ENCODE results near the gene GTF2I.
"Not testable (repeated sequence)": the region's sequence is repeated elsewhere in the genome, so short reads cannot be mapped to it uniquely, and the experiment has no call there.

GTF2I gene

DNA sequence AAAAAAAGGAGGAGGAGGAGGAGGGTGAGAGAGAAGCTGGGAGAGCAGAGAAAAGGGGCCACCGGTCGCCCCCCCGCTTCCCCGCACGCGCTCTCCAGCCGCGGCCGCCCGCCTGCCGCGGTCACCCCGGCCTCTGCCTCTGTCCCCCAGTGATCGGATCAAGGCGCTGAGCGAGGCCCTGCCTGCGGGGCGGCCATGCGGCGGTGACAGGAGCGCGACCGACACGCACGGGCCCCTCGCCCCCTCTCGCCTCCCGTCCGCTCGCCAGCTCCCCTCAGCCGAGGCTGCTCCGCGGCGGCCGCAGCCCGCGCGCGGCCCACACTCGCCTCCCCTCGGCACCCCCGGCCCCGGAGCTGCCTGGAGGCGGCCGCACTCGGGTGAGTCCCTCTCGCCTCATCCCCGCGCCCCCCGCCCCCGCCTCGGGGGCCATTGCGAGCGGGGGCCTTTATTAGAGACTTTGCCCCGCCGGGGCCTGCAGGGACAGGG lies at the start of gene GTF2I:
Gene GTF2I, plus strand, starts transcription at position 27 of the 486 bp plus-strand sequence. CDS start 31,411 bp downstream, outside the sequence.
- intact Hi-C loops (cut with DNase I), result loop anchor here (5.0 to 10.0 kb wide), 3 partner anchors 203 to 405 kb away; partner anchors contain the start of genes GTF2IRD1 and RFC2
- DNase-seq, result no peak

- intact Hi-C loops (cut with DNase I), result no loop called here
- peak in 5 of 10 donors; percentile 18 to 85 (median 46) for DNase-seq
Observed at GRCh38 chr7:74612015-74612829, 45.3 kb upstream of the GTF2I start.

DNA sequence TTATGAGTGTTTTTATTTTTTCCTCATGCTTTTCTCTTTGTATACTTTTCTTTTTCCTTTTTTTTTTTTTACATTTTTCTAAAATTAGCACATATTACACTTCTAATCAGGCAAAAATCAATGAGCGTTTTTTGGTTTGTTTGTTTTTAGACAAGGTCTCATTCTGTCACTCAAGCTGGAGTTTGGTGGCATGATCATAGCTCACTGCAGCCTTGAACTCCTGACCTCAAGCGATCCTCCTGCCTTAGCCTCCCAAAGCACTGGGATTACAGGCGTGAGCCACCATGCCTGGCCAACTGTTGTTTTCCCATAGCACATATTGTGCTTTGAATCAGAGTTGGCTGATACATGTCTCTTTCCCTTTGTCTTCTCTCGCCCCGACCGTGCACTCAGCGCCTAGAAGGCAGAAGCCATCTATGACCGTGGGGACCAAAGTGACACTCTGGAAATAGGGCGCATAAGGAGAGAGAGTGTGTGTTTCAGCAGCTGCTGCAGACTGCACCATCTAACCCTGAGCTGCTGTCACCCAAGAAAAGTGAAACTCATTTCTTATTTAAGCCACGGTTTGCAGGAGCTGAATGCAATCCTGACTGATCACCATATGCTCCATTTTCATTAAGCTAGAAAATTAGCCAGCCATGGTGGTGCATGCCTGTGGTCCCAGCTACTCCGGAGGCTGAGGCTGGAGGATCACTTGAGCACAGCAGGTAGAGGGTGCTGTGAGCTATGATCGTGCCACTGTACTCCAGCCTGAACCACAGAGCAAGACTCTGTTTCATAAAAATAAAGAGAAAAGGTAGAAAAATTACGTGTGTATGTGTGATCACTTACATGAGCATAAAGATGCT lies 41.4 kb upstream of the GTF2I start:
- intact Hi-C loops (cut with DNase I), result no loop called here

DNA sequence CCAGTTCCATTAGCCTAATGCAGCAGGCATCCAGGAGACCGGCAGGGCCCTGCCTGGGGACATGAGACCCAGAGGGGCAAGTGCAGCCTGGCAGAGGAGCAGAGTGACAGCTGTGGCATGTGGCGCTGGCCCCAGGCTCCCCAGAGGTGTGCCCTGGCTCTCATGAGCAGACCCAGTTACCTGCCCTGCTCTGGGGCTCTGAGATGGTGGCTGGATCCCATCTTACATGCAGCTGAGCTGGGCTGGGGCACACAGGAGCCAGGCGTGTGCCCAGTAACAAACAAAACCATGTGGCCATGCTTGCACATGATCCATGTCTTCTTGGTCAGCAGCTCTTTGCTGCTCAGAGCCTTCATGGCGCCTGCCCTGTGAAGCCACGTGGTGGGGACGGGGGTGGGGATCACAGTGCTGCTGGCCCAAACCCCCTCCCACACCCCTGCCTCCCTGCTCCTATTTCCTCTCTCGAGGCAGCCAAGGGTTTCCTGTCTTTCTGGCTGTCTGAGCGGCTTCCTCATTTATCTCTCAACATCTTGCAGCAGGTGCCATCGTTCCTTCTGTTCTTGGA lies 40.3 kb upstream of the GTF2I start:
- intact Hi-C loops (cut with DNase I), result no loop called here
- DNase-seq, result peak in 3 of 10 donors; percentile 9 to 35 (median 15)

More for the DNA sequence above, 41.4 kb upstream of the GTF2I start:
- no peak for DNase-seq

GRCh38 chr7:74619235-74619860 lies 38.2 kb upstream of the GTF2I start:
- DNase-seq, result no peak
- intact Hi-C loops (cut with DNase I), result no loop called here

GRCh38 chr7:74622228-74622749 lies 35.2 kb upstream of the GTF2I start:
- intact Hi-C loops (cut with DNase I), result no loop called here

DNA sequence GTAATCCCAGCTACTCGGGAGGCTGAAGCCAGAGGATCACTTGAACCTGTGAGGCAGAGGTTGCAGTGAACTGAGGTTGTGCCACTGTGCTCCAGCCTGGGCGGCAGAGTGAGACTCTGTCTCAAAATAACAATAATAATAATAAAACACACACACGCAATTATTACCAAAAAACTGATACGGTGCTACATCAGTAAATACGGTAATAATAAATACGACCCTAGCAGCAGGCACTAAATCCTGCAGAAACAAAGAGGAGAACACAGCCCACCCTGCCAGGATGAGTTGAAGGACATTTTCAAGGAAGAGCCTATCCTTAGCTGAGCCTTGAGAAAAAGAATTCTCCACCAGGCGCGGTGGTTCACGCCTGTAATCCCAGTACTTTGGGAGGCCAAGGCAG lies 34.4 kb upstream of the GTF2I start:
- no peak for DNase-seq
- intact Hi-C loops (cut with DNase I), result no loop called here

More at GRCh38 chr7:74622228-74622749, 35.2 kb upstream of the GTF2I start:
- no peak for DNase-seq

GRCh38 chr7:74625446-74625845 lies 32.1 kb upstream of the GTF2I start:
- no peak for DNase-seq
- intact Hi-C loops (cut with DNase I), result no loop called here

DNA sequence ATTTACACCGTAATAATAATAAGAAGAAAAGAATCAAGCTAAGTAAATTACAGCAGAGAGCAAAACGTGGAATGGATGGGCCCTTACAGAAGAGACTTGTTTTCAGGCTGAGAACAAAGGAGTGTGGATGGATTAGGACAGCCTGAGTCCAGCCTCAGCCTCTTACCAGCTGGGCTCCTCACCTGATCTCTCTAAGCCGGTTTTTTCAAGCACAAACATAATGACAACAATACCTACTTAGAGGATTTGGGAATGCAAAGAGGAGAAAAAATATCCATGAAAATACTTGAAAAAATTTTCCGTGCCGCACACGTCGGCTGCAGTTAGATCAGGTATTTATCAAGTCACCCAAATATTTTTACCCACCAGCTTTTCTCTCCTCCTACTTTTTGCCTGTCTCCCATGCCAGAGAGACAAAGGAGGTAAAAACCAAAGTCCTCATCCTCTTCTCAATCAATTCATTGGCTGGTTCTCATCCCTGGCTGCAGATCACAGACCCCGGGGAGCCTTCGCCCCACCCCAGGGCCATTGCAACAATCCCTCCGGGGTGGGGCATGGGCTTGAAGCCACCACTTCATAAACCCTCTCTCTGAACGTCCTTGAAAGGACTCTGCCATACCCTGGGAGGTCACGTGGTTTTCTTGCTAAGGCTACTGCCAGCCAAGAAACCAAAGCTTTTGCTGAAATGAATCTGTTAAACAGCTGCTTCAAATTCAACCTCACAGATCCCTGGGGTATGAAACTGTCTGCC lies 29.7 kb upstream of the GTF2I start:
- DNase-seq, result peak in 1 of 10 donors; percentile 25
- intact Hi-C loops (cut with DNase I), result no loop called here

GRCh38 chr7:74632505-74632904 lies 25.0 kb upstream of the GTF2I start:
- no peak for DNase-seq
- intact Hi-C loops (cut with DNase I), result loop anchor here (10.0 kb wide), 1 partner anchor 48 kb away; no protein-coding TSS in a partner anchor

DNA sequence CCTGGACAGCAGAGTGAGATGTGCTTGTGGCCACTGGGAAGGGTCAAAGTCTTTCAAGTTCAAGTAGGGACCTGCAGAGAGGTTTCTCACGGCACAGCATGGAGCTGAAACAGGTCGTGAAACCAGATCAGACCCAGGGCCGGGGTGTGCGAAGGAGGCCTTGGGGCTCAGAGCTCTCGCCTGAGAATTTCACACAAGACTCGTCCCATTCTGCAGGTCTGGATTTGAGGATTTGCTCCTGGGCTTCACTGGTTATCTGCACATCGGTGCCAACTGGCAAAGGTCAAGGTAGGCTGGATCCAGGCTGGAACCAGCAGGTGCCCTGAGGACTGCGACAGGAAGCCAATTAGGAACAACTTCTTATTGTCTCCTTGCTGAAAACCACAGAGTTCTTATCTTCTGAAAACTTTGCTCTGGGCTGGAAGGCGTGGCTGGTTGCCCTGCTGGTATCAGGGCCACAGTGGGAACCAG lies 24.0 kb upstream of the GTF2I start:
- no peak for DNase-seq
- intact Hi-C loops (cut with DNase I), result loop anchor here (10.0 kb wide), 1 partner anchor 49 kb away; no protein-coding TSS in a partner anchor

GRCh38 chr7:74637745-74638144 lies 19.8 kb upstream of the GTF2I start:
- DNase-seq, result no peak
- intact Hi-C loops (cut with DNase I), result loop anchor here (10.0 kb wide), 1 partner anchor 53 kb away; no protein-coding TSS in a partner anchor

DNA sequence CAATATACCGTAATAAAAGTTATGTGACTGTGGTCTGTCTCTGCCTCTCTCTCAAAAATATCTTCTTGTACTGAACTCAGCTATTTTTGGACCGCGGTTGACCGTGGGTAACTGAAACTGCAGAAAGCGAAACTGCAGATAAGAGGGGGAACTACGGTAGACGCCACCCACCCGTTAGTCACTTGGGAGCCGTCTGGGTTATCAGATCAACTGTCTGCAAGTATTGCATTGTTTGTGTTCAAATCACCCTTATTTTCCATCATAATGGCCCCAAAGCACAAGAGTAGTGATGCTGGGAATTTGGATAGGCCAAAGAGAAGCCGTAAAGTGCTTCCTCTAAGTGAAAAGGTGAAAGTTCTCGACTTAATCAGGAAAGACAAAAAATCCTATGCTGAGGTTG lies 7.5 kb upstream of the GTF2I start:
- intact Hi-C loops (cut with DNase I), result loop anchor here (10.0 kb wide), 2 partner anchors 195 to 235 kb away; partner anchors contain the start of gene GTF2IRD1
- peak in 2 of 10 donors; percentile 22 to 25 for DNase-seq

DNA sequence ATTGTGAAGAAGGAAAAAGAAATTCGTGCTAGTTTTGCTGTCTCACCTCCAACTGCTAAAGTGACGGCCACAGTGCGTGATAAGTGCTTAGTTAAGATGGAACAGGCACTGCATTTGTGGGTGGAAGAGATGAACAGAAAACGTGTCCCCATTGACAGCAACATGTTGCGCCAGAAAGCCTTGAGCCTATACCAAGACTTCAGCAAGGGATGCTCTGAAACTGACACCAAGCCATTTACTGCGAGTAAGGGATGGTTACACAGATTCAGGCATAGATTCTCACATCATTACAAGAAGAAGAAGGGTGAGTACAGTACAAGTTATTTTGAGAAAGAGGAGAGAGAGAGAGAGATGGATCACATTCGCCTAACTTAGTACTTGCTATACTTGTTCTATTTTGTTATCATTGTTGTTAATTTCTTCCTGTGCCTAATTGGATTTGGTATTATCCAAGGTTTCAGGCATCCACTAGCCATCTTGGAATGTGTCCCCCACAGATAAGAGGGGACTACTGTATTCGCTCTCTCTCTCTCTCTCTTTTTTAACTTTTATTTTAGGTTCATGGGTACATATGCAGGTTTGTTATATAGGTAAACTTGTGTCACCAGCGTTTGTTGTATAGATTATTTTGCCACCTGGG lies 6.9 kb upstream of the GTF2I start:
- DNase-seq, result not testable (repeated sequence)
- intact Hi-C loops (cut with DNase I), result loop anchor here (10.0 kb wide), 2 partner anchors 196 to 236 kb away; partner anchors contain the start of gene GTF2IRD1

DNA sequence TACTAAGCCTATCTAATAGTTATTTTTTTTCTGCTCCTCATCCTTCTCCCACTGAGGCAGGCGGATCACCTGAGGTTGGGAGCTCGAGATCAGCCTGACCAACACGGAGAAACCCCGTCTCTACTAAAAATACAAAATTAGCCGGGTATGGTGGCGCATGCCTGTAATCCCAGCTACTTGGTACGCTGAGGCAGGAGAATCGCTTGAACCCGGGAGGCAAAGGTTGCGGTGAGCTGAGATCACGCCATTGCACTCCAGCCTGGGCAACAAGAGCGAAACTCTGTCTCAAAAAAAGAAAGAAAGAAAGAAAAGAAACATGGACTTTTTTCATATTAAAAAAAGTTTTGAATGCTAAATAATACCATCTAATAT lies 6.4 kb upstream of the GTF2I start:
- peak in 1 of 10 donors; percentile 9 for DNase-seq
- intact Hi-C loops (cut with DNase I), result loop anchor here (10.0 kb wide), 2 partner anchors 196 to 236 kb away; partner anchors contain the start of gene GTF2IRD1

GRCh38 chr7:74653686-74654181 lies 3.8 kb upstream of the GTF2I start:
- DNase-seq, result peak in 2 of 10 donors; percentile 21 to 36
- intact Hi-C loops (cut with DNase I), result loop anchor here (10.0 kb wide), 2 partner anchors 199 to 239 kb away; partner anchors contain the start of gene GTF2IRD1

DNA sequence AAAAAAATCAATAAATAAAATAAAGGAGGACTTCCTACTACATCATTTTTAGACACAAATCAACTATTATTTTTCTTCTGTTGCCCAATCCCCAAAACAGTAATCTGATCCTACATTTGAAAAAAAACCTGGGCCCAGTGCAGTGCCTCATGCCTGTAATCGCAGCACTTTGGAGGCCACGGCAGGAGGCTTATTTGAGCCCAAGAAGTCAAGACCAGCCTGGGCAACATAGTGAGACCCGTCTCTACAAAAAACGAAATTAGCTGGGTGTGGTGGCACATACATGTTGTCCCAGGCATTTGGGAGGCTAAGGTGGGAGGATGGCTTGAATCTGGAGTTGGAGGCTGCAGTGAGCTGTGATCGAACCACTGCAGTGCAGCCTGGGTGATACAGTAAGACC lies 2.7 kb upstream of the GTF2I start:
- intact Hi-C loops (cut with DNase I), result loop anchor here (5.0 to 10.0 kb wide), 3 partner anchors 200 to 403 kb away; partner anchors contain the start of genes GTF2IRD1 and RFC2
- peak in 2 of 10 donors; percentile 31 for DNase-seq

GRCh38 chr7:74655324-74655723 lies 2.2 kb upstream of the GTF2I start:
- intact Hi-C loops (cut with DNase I), result loop anchor here (5.0 to 10.0 kb wide), 3 partner anchors 201 to 403 kb away; partner anchors contain the start of genes GTF2IRD1 and RFC2
- peak in 2 of 10 donors; percentile 18 to 51 for DNase-seq
